Cardiac muscle cell (in vitro differentiated cells and primary cell): ENCODE results near the gene SLC5A11. TPM values are rescaled to one million over a fixed set of nuclear protein-coding genes. Genes with fewer than 3 reads are reported as not detected.

Experiments
- DNase-seq, 2 donors: peaks; one replicate each; pipeline versions ENCODE4 v3.0.0 to v3.0.0-alpha.2; 2010 to 2017; ENCODE audit warnings: low read depth in 1 of 2, low spot score in 1 of 2
- H3K27ac ChIP-seq: fragments of 200-600 bp; sonication (generic); 2 replicates; pipeline ENCODE4 v1.5.1; 2016
- H3K27me3 ChIP-seq: fragments of 200-600 bp; sonication (generic); 2 replicates; pipeline ENCODE4 v1.6.0; 2016; ENCODE audit warnings: control low read depth
- H3K36me3 ChIP-seq: fragments of 200-600 bp; sonication (generic); 2 replicates; pipeline ENCODE4 v1.5.1; 2016; ENCODE audit warnings: control low read depth
- H3K4me1 ChIP-seq: fragments of 200-600 bp; sonication (generic); 2 replicates; pipeline ENCODE4 v1.8.1; 2017; ENCODE audit warnings: low read depth, mild to moderate bottlenecking, mixed run types
- H3K4me3 ChIP-seq: fragments of 200-600 bp; sonication (generic); 2 replicates; pipeline ENCODE4 v1.5.1; 2016; ENCODE audit warnings: mild to moderate bottlenecking
- H3K9me3 ChIP-seq: fragments of 200-600 bp; sonication (generic); 2 replicates; pipeline ENCODE4 v1.5.1; 2017; ENCODE audit warnings: low read depth, mild to moderate bottlenecking, control low read depth
- polyA plus RNA-seq: library from polyadenylated mRNA; unstranded; fragments of >200 nt; fragmentation: Nextera tagmentation; extraction: Ambion mirVana; gene quantifications from 2 replicates; pipeline ENCODE4 v1.2.1, GENCODE V29; 2016
- total RNA-seq: library from RNA; depleted of rRNA; stranded (reverse); fragments of >200 nt; gene quantifications from 2 replicates; pipeline ENCODE4 v1.2.3, GENCODE V29; 2016
- TF ChIP-seq, protein P1 (sequence below): IDR thresholded peaks from 2 replicates; pipeline ENCODE4 v1.5.1; 2012; ENCODE audit warnings: low read depth, mild to moderate bottlenecking, low read length

The SLC5A11 gene
- total and polyA plus RNA-seq, 2 experiments from 2014 or later: not detected

DNA sequence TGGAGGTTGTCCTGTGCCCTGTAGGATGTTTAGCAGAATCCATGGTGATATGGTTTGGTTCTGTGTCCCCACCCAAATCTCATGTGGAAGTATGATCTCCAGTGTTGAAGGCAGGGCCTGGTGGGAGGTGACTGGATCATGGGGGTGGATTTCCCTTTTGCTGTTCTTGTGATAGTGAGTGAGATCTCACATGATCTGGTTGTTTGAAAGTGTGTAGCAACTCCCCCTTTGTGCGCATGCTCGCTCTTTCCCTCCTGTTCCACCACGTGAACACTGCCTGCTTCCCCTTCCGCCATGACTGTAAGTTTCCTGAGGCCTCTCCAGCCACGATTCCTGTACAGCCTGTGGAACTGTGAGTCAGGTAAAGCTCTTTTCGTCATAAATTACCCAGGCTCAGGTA, 107.5 kb downstream of the SLC5A11 start:
- Histone ChIP-seq H3K9me3 (no peaks in the 10 kb centered on the region), H3K27ac (no peak overlapping the region), H3K27me3 (no peaks in the 10 kb centered on the region), H3K4me1 (no peaks in the 10 kb centered on the region), H3K4me3 (no peak overlapping the region), H3K36me3 (peaks cover 55% of the 10 kb centered on the region)
- no peak for DNase-seq
- TF ChIP-seq, protein P1, sequence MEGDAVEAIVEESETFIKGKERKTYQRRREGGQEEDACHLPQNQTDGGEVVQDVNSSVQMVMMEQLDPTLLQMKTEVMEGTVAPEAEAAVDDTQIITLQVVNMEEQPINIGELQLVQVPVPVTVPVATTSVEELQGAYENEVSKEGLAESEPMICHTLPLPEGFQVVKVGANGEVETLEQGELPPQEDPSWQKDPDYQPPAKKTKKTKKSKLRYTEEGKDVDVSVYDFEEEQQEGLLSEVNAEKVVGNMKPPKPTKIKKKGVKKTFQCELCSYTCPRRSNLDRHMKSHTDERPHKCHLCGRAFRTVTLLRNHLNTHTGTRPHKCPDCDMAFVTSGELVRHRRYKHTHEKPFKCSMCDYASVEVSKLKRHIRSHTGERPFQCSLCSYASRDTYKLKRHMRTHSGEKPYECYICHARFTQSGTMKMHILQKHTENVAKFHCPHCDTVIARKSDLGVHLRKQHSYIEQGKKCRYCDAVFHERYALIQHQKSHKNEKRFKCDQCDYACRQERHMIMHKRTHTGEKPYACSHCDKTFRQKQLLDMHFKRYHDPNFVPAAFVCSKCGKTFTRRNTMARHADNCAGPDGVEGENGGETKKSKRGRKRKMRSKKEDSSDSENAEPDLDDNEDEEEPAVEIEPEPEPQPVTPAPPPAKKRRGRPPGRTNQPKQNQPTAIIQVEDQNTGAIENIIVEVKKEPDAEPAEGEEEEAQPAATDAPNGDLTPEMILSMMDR: no peak

DNA sequence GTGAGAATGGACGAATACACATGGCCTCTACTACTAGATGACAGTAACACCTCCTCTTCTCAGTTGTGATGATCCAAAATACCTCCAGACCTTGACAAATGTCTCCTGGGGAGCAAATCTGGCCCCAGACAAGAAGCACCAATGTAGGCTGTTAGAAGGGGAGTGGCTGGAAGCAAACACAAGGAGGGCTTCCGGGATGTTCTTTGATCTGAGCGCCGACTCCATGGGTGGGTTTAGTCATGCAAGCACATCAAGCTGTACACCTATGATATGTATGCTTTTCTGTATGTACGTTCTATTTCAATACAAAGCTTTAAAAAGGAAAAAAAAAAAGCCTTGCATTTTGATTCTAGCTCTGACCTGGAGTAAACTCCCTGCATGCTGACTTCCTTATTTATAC, 108.0 kb downstream of the SLC5A11 start:
- peaks cover 56% of the 10 kb centered on the region for H3K36me3 ChIP-seq
- TF ChIP-seq, protein P1: no peak
- no peak overlapping the region for H3K4me3 ChIP-seq
- H3K27ac ChIP-seq: no peak overlapping the region
- H3K9me3 ChIP-seq: no peaks in the 10 kb centered on the region
- no peak for DNase-seq
- no peaks in the 10 kb centered on the region for H3K4me1 ChIP-seq
- H3K27me3 ChIP-seq: no peaks in the 10 kb centered on the region

DNA sequence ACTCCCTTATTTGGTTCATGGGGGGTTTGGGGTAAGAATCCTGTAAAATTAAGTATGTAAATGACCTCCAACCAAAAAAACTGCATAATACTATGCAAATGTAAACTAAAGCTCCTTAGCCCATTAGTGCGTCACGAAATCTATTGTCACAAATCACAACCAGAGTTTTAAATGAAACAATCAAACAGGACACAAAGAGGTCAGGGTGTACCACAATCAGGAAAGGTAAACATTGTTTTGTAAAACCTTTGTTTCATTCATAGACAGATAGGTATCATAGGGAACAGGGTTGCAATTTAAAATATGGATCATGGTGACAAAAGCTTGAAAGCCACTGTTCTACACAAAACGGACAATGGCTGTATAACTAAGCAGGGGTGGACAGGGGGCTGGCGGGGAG, 108.4 kb downstream of the SLC5A11 start:
- Histone ChIP-seq H3K9me3 (no peaks in the 10 kb centered on the region), H3K27ac (no peak overlapping the region), H3K27me3 (no peaks in the 10 kb centered on the region), H3K4me1 (no peaks in the 10 kb centered on the region), H3K36me3 (peaks cover 56% of the 10 kb centered on the region), H3K4me3 (no peak overlapping the region)
- no peak for DNase-seq
- TF ChIP-seq, protein P1: no peak

DNA sequence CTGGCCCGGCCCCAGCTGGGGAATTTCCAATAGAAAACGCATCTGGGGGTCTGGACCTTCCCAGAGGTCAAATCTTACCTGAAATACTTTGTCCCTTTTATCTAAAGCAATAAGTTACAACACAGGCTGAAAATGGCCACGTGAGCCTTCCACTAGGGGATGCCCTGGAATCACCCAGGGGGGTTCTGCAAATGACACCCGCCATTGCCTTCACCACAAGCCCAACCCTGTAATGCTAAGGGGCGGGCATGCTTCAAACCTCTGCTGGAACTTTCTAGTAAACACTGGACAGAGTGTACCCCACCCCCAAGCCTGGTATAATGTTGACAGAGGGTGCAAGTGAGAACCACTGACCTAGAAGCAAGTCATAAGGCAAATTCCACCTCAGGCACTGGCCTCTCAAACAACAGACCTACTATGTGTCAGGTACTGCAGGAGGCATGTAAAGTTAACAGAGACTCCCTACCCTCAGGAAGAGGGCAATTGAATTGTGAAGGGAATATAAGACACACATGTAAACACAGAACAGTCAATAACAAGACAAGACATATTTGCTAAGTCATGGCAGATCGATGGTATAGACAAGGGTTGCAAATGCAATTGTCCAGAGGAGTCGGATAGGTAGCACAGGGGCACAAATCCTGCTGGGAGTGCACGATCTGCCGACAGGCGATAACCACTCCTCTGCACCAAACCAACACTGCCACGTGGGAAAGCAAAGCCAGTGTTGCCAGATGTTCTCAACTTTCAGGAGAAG, 110.4 kb downstream of the SLC5A11 start:
- Histone ChIP-seq H3K4me1 (no peaks in the 10 kb centered on the region), H3K4me3 (no peak overlapping the region), H3K27me3 (no peaks in the 10 kb centered on the region), H3K9me3 (no peaks in the 10 kb centered on the region), H3K27ac (no peak overlapping the region), H3K36me3 (peaks cover 59% of the 10 kb centered on the region)
- no peak for DNase-seq
- TF ChIP-seq, protein P1: peak; percentile 8

DNA sequence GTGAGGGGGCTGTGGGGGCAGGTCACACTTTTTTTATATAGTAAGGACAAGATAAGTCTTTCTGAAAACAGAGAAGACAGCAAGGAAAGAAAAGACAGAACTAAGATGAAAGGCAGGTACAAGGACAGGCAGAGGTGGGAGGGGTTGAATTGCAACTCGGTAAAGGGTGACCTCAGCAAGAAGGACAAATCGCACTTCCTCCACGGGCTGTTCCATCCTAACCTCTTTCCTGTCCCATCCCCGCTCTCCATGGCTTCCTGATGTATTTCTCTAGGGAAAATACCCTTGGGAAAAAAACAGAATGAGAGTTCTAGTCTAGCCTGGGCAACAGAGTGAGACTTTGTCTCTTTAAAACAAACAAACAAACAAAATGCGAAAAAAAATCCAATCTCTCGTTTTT, 112.1 kb downstream of the SLC5A11 start:
- Histone ChIP-seq H3K36me3 (peaks cover 41% of the 10 kb centered on the region), H3K4me3 (no peak overlapping the region), H3K9me3 (no peaks in the 10 kb centered on the region), H3K27me3 (no peaks in the 10 kb centered on the region), H3K27ac (no peak overlapping the region), H3K4me1 (no peaks in the 10 kb centered on the region)
- DNase-seq: no peak
- TF ChIP-seq, protein P1: no peak

Other genes with a start within 250 kb of the SLC5A11 start
- gene TNRC6A, start 116.3 kb upstream of the SLC5A11 start, total RNA-seq: 20.2 and 33.1 TPM in 2 replicates
- 24.5 and 33.7 TPM in 2 replicates for gene TNRC6A, start 116.3 kb upstream of the SLC5A11 start, polyA plus RNA-seq
- gene ARHGAP17, start 169.4 kb downstream of the SLC5A11 start, total RNA-seq: 33.3 and 38.8 TPM in 2 replicates
- 40.0 and 44.5 TPM in 2 replicates for gene ARHGAP17, start 169.4 kb downstream of the SLC5A11 start, polyA plus RNA-seq